Endothelial cell of umbilical vein (primary cell): ENCODE results near the gene RBM4. TPM values are rescaled to one million over a fixed set of nuclear protein-coding genes. Genes with fewer than 3 reads are reported as not detected.

Experiments
- BruUV-seq: library from RNA; stranded (reverse); fragments of 400-500 nt; replicated peaks from 2 replicates; lab custom pipeline; 2021; lab: Mats Ljungman, UMichigan
- CTCF ChIA-PET: fragments of 300-600, 350-600 bp; sonication (Branson Sonifier 250); formaldehyde crosslinking; loops from one replicate; lab custom pipeline; 2021; ENCODE audit warnings: antibody characterized with exemption, inconsistent platforms; lab: Charles Lee
- POLR2A ChIA-PET: fragments of 300-600, 350-600 bp; sonication (Branson Sonifier 250); formaldehyde crosslinking; loops from one replicate; lab custom pipeline; 2021; ENCODE audit warnings: antibody characterized with exemption, inconsistent platforms; lab: Charles Lee
- DNase-seq: peaks from one replicate; pipeline ENCODE4 v3.0.0-alpha.2; 2011; ENCODE audit warnings: low read depth, low spot score
- FAIRE-seq: peaks from 2 replicates; lab custom pipeline; 2011; peaks lifted over from hg19 to GRCh38; lab: Jason Lieb, UNC
- H2AFZ ChIP-seq: 2 replicates; pipeline ENCODE4 v1.6.0; 2012; ENCODE audit warnings: low read depth, low read length, control low read depth, inconsistent platforms
- H3K27ac ChIP-seq: 2 replicates; pipeline ENCODE4 v1.5.1; 2011; ENCODE audit warnings: low read depth, mild to moderate bottlenecking, control low read depth, low read length, moderate library complexity; ENCODE audit not compliant: insufficient read depth
- H3K27me3 ChIP-seq, 2 experiments: 2 replicates each; pipeline versions ENCODE4 v1.6.0 to v1.6.1; 2011; ENCODE audit warnings: low read length in 2 of 2, mixed read lengths in 1 of 2; ENCODE audit not compliant: control insufficient read depth in 2 of 2, insufficient read depth in 2 of 2
- H3K36me3 ChIP-seq, 2 experiments: 2 replicates in 1 of 2; 3 replicates in 1 of 2; pipeline ENCODE4 v1.5.1; 2011; ENCODE audit warnings: low read length in 2 of 2, mild to moderate bottlenecking in 1 of 2, moderate library complexity in 1 of 2; ENCODE audit not compliant: control insufficient read depth in 2 of 2, insufficient read depth in 2 of 2; ENCODE audit errors: extremely low read depth in 1 of 2
- H3K4me1 ChIP-seq: 3 replicates; pipeline ENCODE4 v1.5.1; 2011; ENCODE audit warnings: mild to moderate bottlenecking, low read length; ENCODE audit not compliant: control insufficient read depth, insufficient read depth; ENCODE audit errors: extremely low read depth
- H3K4me2 ChIP-seq: 2 replicates; pipeline ENCODE4 v1.6.1; 2011; ENCODE audit warnings: low read length, control low read depth, mixed read lengths; ENCODE audit not compliant: insufficient read depth
- H3K4me3 ChIP-seq, 3 experiments: fragments of 200-600 bp in 1 of 3; sonication (generic), shearing (Covaris generic) in 1 of 3; replicated peaks in 1 of 3; 2 replicates each; pipeline ENCODE4 v1.5.1; 2011 to 2016; ENCODE audit warnings: control low read depth in 3 of 3, low read length in 3 of 3, mild to moderate bottlenecking in 2 of 3, inconsistent platforms in 1 of 3, low read depth in 1 of 3, moderate library complexity in 1 of 3; ENCODE audit not compliant: insufficient read depth in 1 of 3
- H3K79me2 ChIP-seq: 2 replicates; pipeline ENCODE4 v1.6.0; 2012; ENCODE audit warnings: low read length, inconsistent platforms; ENCODE audit not compliant: control insufficient read depth, insufficient read depth
- H3K9ac ChIP-seq: replicated peaks from 2 replicates; pipeline ENCODE3; 2011; ENCODE audit warnings: low read length, control low read depth; ENCODE audit not compliant: insufficient read depth; ENCODE audit errors: extremely low read depth
- H3K9me1 ChIP-seq: replicated peaks from 3 replicates; pipeline ENCODE4 v1.6.0; 2011; ENCODE audit warnings: mild to moderate bottlenecking, low read length; ENCODE audit not compliant: control insufficient read depth, insufficient read depth; ENCODE audit errors: extremely low read depth
- H3K9me3 ChIP-seq: replicated peaks from 2 replicates; pipeline ENCODE4 v1.5.1; 2012; ENCODE audit warnings: low read length, inconsistent platforms; ENCODE audit not compliant: control insufficient read depth, insufficient read depth
- H4K20me1 ChIP-seq: replicated peaks from 2 replicates; pipeline ENCODE3; 2011; ENCODE audit warnings: mild to moderate bottlenecking, low read length; ENCODE audit not compliant: control insufficient read depth, insufficient read depth; ENCODE audit errors: extremely low read depth
- CTCF ChIP-seq, 2 donors: IDR thresholded peaks; 1 replicate in 1 of 2; 2 replicates in 1 of 2; pipeline ENCODE4 v1.5.1; 2011; ENCODE audit warnings: low read length in 2 of 2, mild to moderate bottlenecking in 2 of 2, moderate library complexity in 2 of 2, control low read depth in 1 of 2, inconsistent platforms in 1 of 2, low read depth in 1 of 2; ENCODE audit not compliant: insufficient read depth in 1 of 2; ENCODE audit errors: extremely low read depth in 1 of 2
- EZH2 ChIP-seq: IDR thresholded peaks from 2 replicates; pipeline ENCODE4 v1.6.1; 2012; ENCODE audit warnings: borderline replicate concordance, low read depth, mild to moderate bottlenecking, moderate library complexity, low read length, inconsistent platforms; ENCODE audit not compliant: severe bottlenecking
- FOS ChIP-seq: IDR thresholded peaks from 2 replicates; pipeline ENCODE4 v1.6.1; 2011; ENCODE audit warnings: mild to moderate bottlenecking, low read length, moderate library complexity, borderline replicate concordance; ENCODE audit not compliant: insufficient read depth
- GATA2 ChIP-seq: IDR thresholded peaks from 2 replicates; pipeline ENCODE4 v1.7.0; 2011; ENCODE audit warnings: low read depth, mild to moderate bottlenecking, moderate library complexity, mixed read lengths, low read length; ENCODE audit not compliant: insufficient read length, insufficient read depth
- JUN ChIP-seq: IDR thresholded peaks from 2 replicates; pipeline ENCODE4 v1.6.1; 2011; ENCODE audit warnings: borderline replicate concordance, low read depth; ENCODE audit not compliant: insufficient read length, insufficient read depth
- MAX ChIP-seq: IDR thresholded peaks from 2 replicates; pipeline ENCODE4 v1.6.1; 2011; ENCODE audit not compliant: insufficient read depth, insufficient read length
- MYC ChIP-seq: IDR thresholded peaks from one replicate; pipeline ENCODE4 v1.6.1; 2011; ENCODE audit warnings: mild to moderate bottlenecking, low read depth, low read length
- POLR2A ChIP-seq: IDR thresholded peaks from 2 replicates; pipeline ENCODE4 v1.6.1; 2012; ENCODE audit warnings: low read depth, mild to moderate bottlenecking, control low read depth, low read length
- POLR2AphosphoS5 ChIP-seq: IDR thresholded peaks from 2 replicates; pipeline ENCODE4 v1.6.1; 2012; ENCODE audit warnings: low read depth, mild to moderate bottlenecking, control low read depth, low read length, moderate library complexity; ENCODE audit not compliant: insufficient read depth
- dilution Hi-C: fragments of 300-500 bp; cut with MboI; formaldehyde crosslinking; loops from one replicate; pipeline ENCODE4 v1.15.0; 2019; ENCODE audit warnings: low sequenced_read_pairs; ENCODE audit not compliant: extremely low pct_ligation_motif_present
- intact Hi-C: fragments of 100-400 bp; cut with micrococcal nuclease; formaldehyde crosslinking; loops from one replicate; pipeline ENCODE4 v1.10.0; 2022
- polyA plus RNA-seq, 4 experiments: library from polyadenylated mRNA; depleted of rRNA in 3 of 4; stranded (reverse) in 3 of 4; unstranded in 1 of 4; fragments of >200 nt; gene quantifications; 2 replicates each; pipeline versions ENCODE4 v1.2.1 to v1.2.3, GENCODE V29; 2011 to 2012; ENCODE audit warnings: missing spikeins in 1 of 4
- total RNA-seq: library from RNA; stranded (reverse); gene quantifications from 2 replicates; pipeline ENCODE4 v1.2.3, GENCODE V29; 2021

Gene RBM4
- total and polyA plus RNA-seq, 2 donors (not counting 3 experiments of a cell fraction or from before 2014, with no cell fraction given): 153 to 361 TPM

GRCh38 chr11:66636411-66636810 is 2.1 kb upstream of the RBM4 start:
- no peaks in the 10 kb centered on the region for H3K9me1 ChIP-seq
- intact Hi-C loops: no loop called here
- no peaks in the 10 kb centered on the region for H3K27me3 ChIP-seq
- peaks cover 87% of the 10 kb centered on the region for H3K79me2 ChIP-seq
- peaks cover 6 to 13% of the 10 kb centered on the region in 2 experiments for H3K36me3 ChIP-seq
- peaks cover 14% of the 10 kb centered on the region for H4K20me1 ChIP-seq
- no peak overlapping the region for H3K27ac ChIP-seq
- no peak for TF ChIP-seq MAX
- no peak for TF ChIP-seq POLR2AphosphoS5
- no peak for TF ChIP-seq POLR2A
- TF ChIP-seq FOS: no peak
- no peak for TF ChIP-seq MYC
- TF ChIP-seq EZH2: no peak
- TF ChIP-seq JUN: no peak
- TF ChIP-seq CTCF (IDR thresholded peaks at IDR 0.05; ENCODE audit: extremely low read depth in 1 of 2, insufficient read depth in 1 of 2, low read depth in 1 of 2, low read length in 2 of 2): no peak
- TF ChIP-seq GATA2: no peak
- FAIRE-seq (no peak), DNase-seq (no peak)
- H3K4me1 ChIP-seq: peaks cover 28% of the 10 kb centered on the region
- CTCF ChIA-PET: interaction anchor here (0.7 to 1.3 kb wide), 2 partner anchors 9 to 42 kb away, joined by 3 to 5 read pairs; no protein-coding TSS in a partner anchor
- no peak overlapping the region for H3K4me3 ChIP-seq
- no peaks in the 10 kb centered on the region for H3K9me3 ChIP-seq
- dilution Hi-C loops: no loop called here
- H3K9ac ChIP-seq: no peak overlapping the region
- POLR2A ChIA-PET: no interaction called here
- no peak overlapping the region for H3K4me2 ChIP-seq
- no peak overlapping the region for H2AFZ ChIP-seq
- no TSS peak for BruUV-seq
